DOHH2 (cell line): ENCODE measurements around the gene SMIM23.

ENCODE experiments used
- H3F3A ChIP-seq: fragments of 200-600 bp; sonication (generic), shearing (Covaris generic); 2 replicates; pipeline ENCODE4 v1.6.0; 2016; ENCODE audit warnings: antibody characterized with exemption, mild to moderate bottlenecking; ENCODE audit not compliant: control insufficient read depth, insufficient read depth
- H3K27ac ChIP-seq: fragments of 200-600 bp; sonication (generic); 2 replicates; pipeline ENCODE4 v1.5.1; 2014; ENCODE audit warnings: low read depth, mild to moderate bottlenecking, low read length, moderate library complexity
- H3K27me3 ChIP-seq: fragments of 200-600 bp; sonication (generic); 2 replicates; pipeline ENCODE4 v1.6.1; 2014; ENCODE audit warnings: mild to moderate bottlenecking, low read length, mixed read lengths; ENCODE audit not compliant: control insufficient read depth
- H3K36me3 ChIP-seq: fragments of 200-600 bp; sonication (generic); 2 replicates; pipeline ENCODE4 v1.6.1; 2014; ENCODE audit warnings: mild to moderate bottlenecking, low read length, moderate library complexity, mixed read lengths; ENCODE audit not compliant: control insufficient read depth
- H3K4me1 ChIP-seq: fragments of 200-600 bp; sonication (generic); 2 replicates; pipeline ENCODE4 v1.6.1; 2014; ENCODE audit warnings: mild to moderate bottlenecking, low read length, mixed read lengths; ENCODE audit not compliant: control insufficient read depth
- H3K4me2 ChIP-seq: fragments of 200-600 bp; sonication (generic); 2 replicates; pipeline ENCODE4 v1.6.0; 2014; ENCODE audit warnings: mild to moderate bottlenecking, low read length, moderate library complexity
- H3K4me3 ChIP-seq: fragments of 200-600 bp; sonication (generic); 2 replicates; pipeline ENCODE4 v1.5.1; 2014; ENCODE audit warnings: mild to moderate bottlenecking, low read length, mixed read lengths
- H3K79me2 ChIP-seq: fragments of 200-600 bp; sonication (generic); 2 replicates; pipeline ENCODE4 v1.6.1; 2014; ENCODE audit warnings: mild to moderate bottlenecking, low read length, mixed read lengths; ENCODE audit not compliant: control insufficient read depth
- H3K9me2 ChIP-seq: fragments of 200-600 bp; sonication (generic); replicated peaks from 2 replicates; pipeline ENCODE4 v1.6.1; 2014; ENCODE audit warnings: mild to moderate bottlenecking, low read length, mixed read lengths; ENCODE audit not compliant: control insufficient read depth
- H3K9me3 ChIP-seq: fragments of 200-600 bp; sonication (generic); 2 replicates; pipeline ENCODE4 v1.6.1; 2014; ENCODE audit warnings: antibody characterized with exemption, low read length, mixed read lengths; ENCODE audit not compliant: control insufficient read depth, insufficient read depth
- H4K20me1 ChIP-seq: fragments of 200-600 bp; sonication (generic); 2 replicates; pipeline ENCODE4 v1.6.0; 2014; ENCODE audit warnings: low read depth, mild to moderate bottlenecking, antibody characterized with exemption, low read length, moderate library complexity; ENCODE audit not compliant: control insufficient read depth, insufficient read depth
- CTCF ChIP-seq: fragments of 200-600 bp; sonication (generic); IDR thresholded peaks from one replicate; pipeline ENCODE4 v1.5.1; 2014; ENCODE audit warnings: antibody characterized with exemption, mild to moderate bottlenecking, low read depth, low read length; ENCODE audit not compliant: poor library complexity, severe bottlenecking
- EZH2phosphoT487 ChIP-seq: fragments of 200-600 bp; sonication (generic); IDR thresholded peaks from 2 replicates; pipeline ENCODE4 v1.6.1; 2017; ENCODE audit warnings: borderline replicate concordance, mild to moderate bottlenecking, antibody characterized with exemption, low read length, moderate library complexity, mixed read lengths

SMIM23 gene

GRCh38 chr5:171834461-171834860, 48.8 kb downstream of the SMIM23 start:
- Histone ChIP-seq H4K20me1 (no peaks in the 10 kb centered on the region), H3K4me1 (no peaks in the 10 kb centered on the region), H3K79me2 (no peaks in the 10 kb centered on the region), H3K27ac (no peak overlapping the region), H3K36me3 (no peaks in the 10 kb centered on the region), H3K4me3 (no peak overlapping the region), H3K27me3 (peaks cover 15% of the 10 kb centered on the region), H3K4me2 (no peak overlapping the region), H3K9me3 (no peaks in the 10 kb centered on the region), H3K9me2 (no peaks in the 10 kb centered on the region), H3F3A (no peaks in the 10 kb centered on the region)
- no peak for TF ChIP-seq CTCF

- Histone ChIP-seq H3K36me3 (no peaks in the 10 kb centered on the region), H3K27me3 (peaks cover 15% of the 10 kb centered on the region), H3F3A (no peaks in the 10 kb centered on the region), H3K4me2 (no peak overlapping the region), H3K4me3 (no peak overlapping the region), H3K27ac (no peak overlapping the region), H3K9me3 (no peaks in the 10 kb centered on the region), H3K79me2 (no peaks in the 10 kb centered on the region), H3K9me2 (no peaks in the 10 kb centered on the region), H3K4me1 (no peaks in the 10 kb centered on the region), H4K20me1 (no peaks in the 10 kb centered on the region)
- no peak for TF ChIP-seq CTCF
- no peak for TF ChIP-seq EZH2phosphoT487
Measured at GRCh38 chr5:171835066-171835465, 49.4 kb downstream of the SMIM23 start.

GRCh38 chr5:171837522-171837921, 51.9 kb downstream of the SMIM23 start:
- H3K4me3 ChIP-seq, result no peak overlapping the region
- no peaks in the 10 kb centered on the region for H4K20me1 ChIP-seq
- H3K4me2 ChIP-seq, result no peak overlapping the region
- H3K27ac ChIP-seq, result no peak overlapping the region
- no peaks in the 10 kb centered on the region for H3K9me2 ChIP-seq
- H3K79me2 ChIP-seq, result no peaks in the 10 kb centered on the region
- H3K27me3 ChIP-seq, result peaks cover 15% of the 10 kb centered on the region
- no peaks in the 10 kb centered on the region for H3K36me3 ChIP-seq
- H3F3A ChIP-seq, result no peaks in the 10 kb centered on the region
- TF ChIP-seq CTCF (no peak), EZH2phosphoT487 (no peak)
- H3K4me1 ChIP-seq, result no peaks in the 10 kb centered on the region
- H3K9me3 ChIP-seq, result no peaks in the 10 kb centered on the region

- no peaks in the 10 kb centered on the region for H3K9me3 ChIP-seq
- H3K9me2 ChIP-seq, result no peaks in the 10 kb centered on the region
- H4K20me1 ChIP-seq, result no peaks in the 10 kb centered on the region
- H3K27me3 ChIP-seq, result peaks cover 15% of the 10 kb centered on the region
- no peaks in the 10 kb centered on the region for H3K79me2 ChIP-seq
- no peak for TF ChIP-seq EZH2phosphoT487
- TF ChIP-seq CTCF, result no peak
- no peaks in the 10 kb centered on the region for H3F3A ChIP-seq
- no peak overlapping the region for H3K4me3 ChIP-seq
- H3K4me1 ChIP-seq, result no peaks in the 10 kb centered on the region
- H3K27ac ChIP-seq, result no peak overlapping the region
- H3K36me3 ChIP-seq, result no peaks in the 10 kb centered on the region
- no peak overlapping the region for H3K4me2 ChIP-seq
Measured at GRCh38 chr5:171838066-171838465, 52.4 kb downstream of the SMIM23 start.
